ENCODE measurements around the gene TTC28. TPM values are rescaled to one million over a fixed set of nuclear protein-coding genes. Genes with fewer than 3 reads are reported as not detected.

Gene TTC28
- total and polyA plus RNA-seq, 10 of the 15 experiments (the other 5 are each of a cell fraction or from before 2014, with no cell fraction given) = 0.15 to 8.4 (median 1.4) TPM

DNA sequence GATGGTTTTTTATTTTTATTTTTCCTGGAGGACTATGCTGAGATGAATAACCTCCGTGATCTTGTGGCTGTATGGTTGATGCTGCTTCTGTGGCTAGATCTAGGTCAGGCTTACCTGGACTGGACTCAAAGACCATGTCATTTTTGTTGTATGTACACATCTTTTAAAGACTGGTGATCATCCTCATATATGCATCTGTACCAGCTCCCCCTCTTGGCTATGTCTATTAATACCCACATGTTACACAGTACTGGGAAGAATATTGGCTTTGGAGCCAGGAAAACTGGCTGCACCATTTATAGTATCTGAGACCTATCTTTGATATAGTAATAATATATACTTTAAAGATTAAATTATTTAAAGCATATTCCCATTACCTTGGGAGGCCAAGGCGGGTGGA, 742.2 kb downstream of the TTC28 start (continued):
- TF ChIP-seq ETV6 (conservative IDR thresholded peaks at IDR 0.05 in 1 of 2, IDR thresholded peaks at IDR 0.05 in 1 of 2; ENCODE audit: borderline replicate concordance in 1 of 2, low read depth in 1 of 2) (no peak), BCL11A (IDR thresholded peaks at IDR 0.05; ENCODE audit: low read depth, low read length) (no peak)
- TF ChIP-seq, protein P1, sequence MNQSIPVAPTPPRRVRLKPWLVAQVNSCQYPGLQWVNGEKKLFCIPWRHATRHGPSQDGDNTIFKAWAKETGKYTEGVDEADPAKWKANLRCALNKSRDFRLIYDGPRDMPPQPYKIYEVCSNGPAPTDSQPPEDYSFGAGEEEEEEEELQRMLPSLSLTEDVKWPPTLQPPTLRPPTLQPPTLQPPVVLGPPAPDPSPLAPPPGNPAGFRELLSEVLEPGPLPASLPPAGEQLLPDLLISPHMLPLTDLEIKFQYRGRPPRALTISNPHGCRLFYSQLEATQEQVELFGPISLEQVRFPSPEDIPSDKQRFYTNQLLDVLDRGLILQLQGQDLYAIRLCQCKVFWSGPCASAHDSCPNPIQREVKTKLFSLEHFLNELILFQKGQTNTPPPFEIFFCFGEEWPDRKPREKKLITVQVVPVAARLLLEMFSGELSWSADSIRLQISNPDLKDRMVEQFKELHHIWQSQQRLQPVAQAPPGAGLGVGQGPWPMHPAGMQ (IDR thresholded peaks at IDR 0.05; ENCODE audit: borderline replicate concordance) = no peak

DNA sequence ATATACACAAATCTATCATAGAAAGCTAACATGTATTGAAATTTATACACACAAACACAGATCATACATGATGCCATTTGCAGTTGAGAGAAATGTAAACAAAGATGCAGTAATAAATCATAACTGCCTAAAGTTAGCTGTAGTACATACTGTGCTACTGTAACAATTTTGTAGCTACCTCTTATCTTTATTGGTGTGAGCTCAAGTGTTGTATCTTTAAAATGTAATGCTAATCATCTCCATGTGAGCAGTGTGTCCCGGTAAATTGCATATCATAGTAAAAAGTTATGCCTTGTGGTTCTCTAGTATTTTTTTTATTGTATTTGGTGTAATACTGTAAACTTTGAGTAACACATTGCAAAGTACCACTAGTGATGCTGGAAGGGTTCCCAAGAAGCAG, 743.7 kb downstream of the TTC28 start:
- TF ChIP-seq, protein P2, sequence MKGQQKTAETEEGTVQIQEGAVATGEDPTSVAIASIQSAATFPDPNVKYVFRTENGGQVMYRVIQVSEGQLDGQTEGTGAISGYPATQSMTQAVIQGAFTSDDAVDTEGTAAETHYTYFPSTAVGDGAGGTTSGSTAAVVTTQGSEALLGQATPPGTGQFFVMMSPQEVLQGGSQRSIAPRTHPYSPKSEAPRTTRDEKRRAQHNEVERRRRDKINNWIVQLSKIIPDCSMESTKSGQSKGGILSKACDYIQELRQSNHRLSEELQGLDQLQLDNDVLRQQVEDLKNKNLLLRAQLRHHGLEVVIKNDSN (IDR thresholded peaks at IDR 0.05; ENCODE audit: borderline replicate concordance, extremely low read length, insufficient read depth, low read depth, low read length) = no peak
- TF ChIP-seq, protein P3, sequence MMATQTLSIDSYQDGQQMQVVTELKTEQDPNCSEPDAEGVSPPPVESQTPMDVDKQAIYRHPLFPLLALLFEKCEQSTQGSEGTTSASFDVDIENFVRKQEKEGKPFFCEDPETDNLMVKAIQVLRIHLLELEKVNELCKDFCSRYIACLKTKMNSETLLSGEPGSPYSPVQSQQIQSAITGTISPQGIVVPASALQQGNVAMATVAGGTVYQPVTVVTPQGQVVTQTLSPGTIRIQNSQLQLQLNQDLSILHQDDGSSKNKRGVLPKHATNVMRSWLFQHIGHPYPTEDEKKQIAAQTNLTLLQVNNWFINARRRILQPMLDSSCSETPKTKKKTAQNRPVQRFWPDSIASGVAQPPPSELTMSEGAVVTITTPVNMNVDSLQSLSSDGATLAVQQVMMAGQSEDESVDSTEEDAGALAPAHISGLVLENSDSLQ (IDR thresholded peaks at IDR 0.05) = no peak
- no peak for TF ChIP-seq CHD1 (IDR thresholded peaks at IDR 0.05; ENCODE audit: low read depth, low read length)
- TF ChIP-seq RCOR1 (conservative IDR thresholded peaks at IDR 0.05; ENCODE audit: low read depth, low read length) = no peak
- no peak for TF ChIP-seq GATAD2B (conservative IDR thresholded peaks at IDR 0.05; ENCODE audit: low read depth)
- TF ChIP-seq STAT1 (conservative IDR thresholded peaks at IDR 0.05) = no peak
- TF ChIP-seq, protein P4, sequence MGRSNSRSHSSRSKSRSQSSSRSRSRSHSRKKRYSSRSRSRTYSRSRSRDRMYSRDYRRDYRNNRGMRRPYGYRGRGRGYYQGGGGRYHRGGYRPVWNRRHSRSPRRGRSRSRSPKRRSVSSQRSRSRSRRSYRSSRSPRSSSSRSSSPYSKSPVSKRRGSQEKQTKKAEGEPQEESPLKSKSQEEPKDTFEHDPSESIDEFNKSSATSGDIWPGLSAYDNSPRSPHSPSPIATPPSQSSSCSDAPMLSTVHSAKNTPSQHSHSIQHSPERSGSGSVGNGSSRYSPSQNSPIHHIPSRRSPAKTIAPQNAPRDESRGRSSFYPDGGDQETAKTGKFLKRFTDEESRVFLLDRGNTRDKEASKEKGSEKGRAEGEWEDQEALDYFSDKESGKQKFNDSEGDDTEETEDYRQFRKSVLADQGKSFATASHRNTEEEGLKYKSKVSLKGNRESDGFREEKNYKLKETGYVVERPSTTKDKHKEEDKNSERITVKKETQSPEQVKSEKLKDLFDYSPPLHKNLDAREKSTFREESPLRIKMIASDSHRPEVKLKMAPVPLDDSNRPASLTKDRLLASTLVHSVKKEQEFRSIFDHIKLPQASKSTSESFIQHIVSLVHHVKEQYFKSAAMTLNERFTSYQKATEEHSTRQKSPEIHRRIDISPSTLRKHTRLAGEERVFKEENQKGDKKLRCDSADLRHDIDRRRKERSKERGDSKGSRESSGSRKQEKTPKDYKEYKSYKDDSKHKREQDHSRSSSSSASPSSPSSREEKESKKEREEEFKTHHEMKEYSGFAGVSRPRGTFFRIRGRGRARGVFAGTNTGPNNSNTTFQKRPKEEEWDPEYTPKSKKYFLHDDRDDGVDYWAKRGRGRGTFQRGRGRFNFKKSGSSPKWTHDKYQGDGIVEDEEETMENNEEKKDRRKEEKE (IDR thresholded peaks at IDR 0.05) = no peak
- DNase-seq (ENCODE audit: low read depth, low spot score) (no peak), FAIRE-seq (no peak), ATAC-seq (no peak)
- ChIA-PET SMC1A (ENCODE audit: uncharacterized antibody, unreplicated experiment) (interaction anchor here (1.0 to 2.2 kb wide), 4 partner anchors 13 to 49 kb away, joined by 4 to 6 read pairs (median 4); no protein-coding TSS in a partner anchor), POLR2A (no interaction called here), RAD21 (ENCODE audit: unreplicated experiment) (interaction anchor here (0.6 to 1.0 kb wide), 2 partner anchors 49 to 55 kb away, joined by 3 read pairs; no protein-coding TSS in a partner anchor), CTCF (interaction anchor here (0.6 to 2.8 kb wide), 3 partner anchors 23 to 1328 kb away, joined by 3 to 12 read pairs (median 3); no protein-coding TSS in a partner anchor)
- in situ Hi-C loops (cut with MboI) = no loop called here
- Histone ChIP-seq H3K27me3 (replicated peaks in 1 of 2; ENCODE audit: control insufficient read depth in 2 of 2, insufficient read depth in 2 of 2, low read length in 1 of 2) (no peaks in the 10 kb centered on the region), H3K9me3 (replicated peaks; ENCODE audit: control insufficient read depth, insufficient read depth, low read length) (no peaks in the 10 kb centered on the region), H3K9ac (ENCODE audit: control insufficient read depth, insufficient read depth, low read length) (no peak overlapping the region), H3K27ac (ENCODE audit: control insufficient read depth, insufficient read depth) (no peak overlapping the region), H3K4me2 (ENCODE audit: control insufficient read depth, insufficient read depth) (no peak overlapping the region), H3K4me1 (ENCODE audit: control insufficient read depth, insufficient read depth, low read length) (no peaks in the 10 kb centered on the region), H4K20me1 (ENCODE audit: control insufficient read depth, insufficient read depth) (no peaks in the 10 kb centered on the region; the same call in 1 of the 2 replicates), H2AFZ (ENCODE audit: control insufficient read depth, low read depth, low read length) (no peak overlapping the region), H3K36me3 (ENCODE audit: control insufficient read depth in 2 of 2, insufficient read depth in 2 of 2, low read length in 1 of 2) (no peaks in the 10 kb centered on the region), H3K4me3 (no peak overlapping the region), H3K79me2 (ENCODE audit: control insufficient read depth, insufficient read depth, low read length) (no peaks in the 10 kb centered on the region)
- no TSS peak for BruUV-seq (replicated peaks)
- intact Hi-C loops (cut with micrococcal nuclease; ENCODE audit: unreplicated experiment) = no loop called here
- 100% methylated on average over 1 of the region's 1 CpG for WGBS (ENCODE audit: insufficient coverage, insufficient replicate concordance, low lambda C conversion rate, missing lambda C conversion rate)

All from GM12878 (cell line).